ENCODE measurements around the gene SCNN1G. TPM values are rescaled to one million over a fixed set of nuclear protein-coding genes. Genes with fewer than 3 reads are reported as not detected.
A peak's percentile ranks its signal among the peaks of the same experiment; 100 is the strongest.

SCNN1G gene
- total and polyA plus RNA-seq, 2 of the 13 experiments (the other 11 are each of a cell fraction or from before 2014, with no cell fraction given) = not detected

DNA sequence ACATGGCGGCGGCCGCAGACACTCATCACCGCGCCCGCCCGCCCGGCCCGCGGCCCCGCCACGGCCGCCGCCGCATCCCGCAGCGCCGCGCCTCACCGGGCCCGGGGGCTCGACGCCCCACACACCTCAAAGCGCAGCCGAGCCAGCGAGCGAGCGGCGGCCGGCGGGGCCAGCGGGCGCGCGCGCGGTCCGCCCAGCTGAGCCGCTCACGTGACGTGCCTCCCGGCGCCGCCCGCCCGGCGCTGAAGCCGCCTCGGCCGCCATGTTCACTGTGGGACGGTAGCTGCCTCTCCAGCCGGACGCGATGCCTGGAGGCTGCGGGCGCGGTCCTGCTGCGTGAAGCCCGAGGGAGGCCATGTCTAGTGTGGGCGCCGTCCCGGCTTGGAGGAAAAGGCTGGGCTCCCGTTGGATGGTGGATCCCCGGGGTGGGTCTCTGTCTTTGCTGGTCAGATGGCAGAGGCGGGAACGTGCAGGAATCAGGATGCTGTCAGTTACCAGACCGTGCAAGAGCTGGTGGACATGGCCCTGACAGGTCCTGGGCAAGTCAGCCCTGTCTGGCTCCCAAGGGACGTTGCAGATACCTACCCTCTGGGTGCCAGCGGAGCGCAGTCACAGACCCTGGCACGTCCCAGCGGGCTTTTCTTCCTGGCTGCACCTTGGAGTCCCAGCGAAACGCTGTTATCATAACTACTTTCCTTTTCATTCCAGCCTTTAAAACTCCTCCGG is 33.1 kb upstream of the SCNN1G start, which contains the start of gene USP31 (continued):
- TF ChIP-seq, protein P1, sequence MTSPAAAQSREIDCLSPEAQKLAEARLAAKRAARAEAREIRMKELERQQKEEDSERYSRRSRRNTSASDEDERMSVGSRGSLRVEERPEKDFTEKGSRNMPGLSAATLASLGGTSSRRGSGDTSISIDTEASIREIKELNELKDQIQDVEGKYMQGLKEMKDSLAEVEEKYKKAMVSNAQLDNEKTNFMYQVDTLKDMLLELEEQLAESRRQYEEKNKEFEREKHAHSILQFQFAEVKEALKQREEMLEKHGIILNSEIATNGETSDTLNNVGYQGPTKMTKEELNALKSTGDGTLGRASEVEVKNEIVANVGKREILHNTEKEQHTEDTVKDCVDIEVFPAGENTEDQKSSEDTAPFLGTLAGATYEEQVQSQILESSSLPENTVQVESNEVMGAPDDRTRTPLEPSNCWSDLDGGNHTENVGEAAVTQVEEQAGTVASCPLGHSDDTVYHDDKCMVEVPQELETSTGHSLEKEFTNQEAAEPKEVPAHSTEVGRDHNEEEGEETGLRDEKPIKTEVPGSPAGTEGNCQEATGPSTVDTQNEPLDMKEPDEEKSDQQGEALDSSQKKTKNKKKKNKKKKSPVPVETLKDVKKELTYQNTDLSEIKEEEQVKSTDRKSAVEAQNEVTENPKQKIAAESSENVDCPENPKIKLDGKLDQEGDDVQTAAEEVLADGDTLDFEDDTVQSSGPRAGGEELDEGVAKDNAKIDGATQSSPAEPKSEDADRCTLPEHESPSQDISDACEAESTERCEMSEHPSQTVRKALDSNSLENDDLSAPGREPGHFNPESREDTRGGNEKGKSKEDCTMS (CRISPR knock-in tag; conservative IDR thresholded peaks at IDR 0.05) = no peak
- TF ChIP-seq ZNF431 (CRISPR knock-in tag; IDR thresholded peaks at IDR 0.05; ENCODE audit: borderline replicate concordance, low read depth) = peak; percentile 91; the same call in 1 of the 2 replicates
- TF ChIP-seq, protein P2, sequence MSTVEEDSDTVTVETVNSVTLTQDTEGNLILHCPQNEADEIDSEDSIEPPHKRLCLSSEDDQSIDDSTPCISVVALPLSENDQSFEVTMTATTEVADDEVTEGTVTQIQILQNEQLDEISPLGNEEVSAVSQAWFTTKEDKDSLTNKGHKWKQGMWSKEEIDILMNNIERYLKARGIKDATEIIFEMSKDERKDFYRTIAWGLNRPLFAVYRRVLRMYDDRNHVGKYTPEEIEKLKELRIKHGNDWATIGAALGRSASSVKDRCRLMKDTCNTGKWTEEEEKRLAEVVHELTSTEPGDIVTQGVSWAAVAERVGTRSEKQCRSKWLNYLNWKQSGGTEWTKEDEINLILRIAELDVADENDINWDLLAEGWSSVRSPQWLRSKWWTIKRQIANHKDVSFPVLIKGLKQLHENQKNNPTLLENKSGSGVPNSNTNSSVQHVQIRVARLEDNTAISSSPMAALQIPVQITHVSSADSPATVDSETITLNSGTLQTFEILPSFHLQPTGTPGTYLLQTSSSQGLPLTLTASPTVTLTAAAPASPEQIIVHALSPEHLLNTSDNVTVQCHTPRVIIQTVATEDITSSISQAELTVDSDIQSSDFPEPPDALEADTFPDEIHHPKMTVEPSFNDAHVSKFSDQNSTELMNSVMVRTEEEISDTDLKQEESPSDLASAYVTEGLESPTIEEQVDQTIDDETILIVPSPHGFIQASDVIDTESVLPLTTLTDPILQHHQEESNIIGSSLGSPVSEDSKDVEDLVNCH (CRISPR knock-in tag; IDR thresholded peaks at IDR 0.05) = no peak
- no peak for TF ChIP-seq KDM5A (IDR thresholded peaks at IDR 0.05; ENCODE audit: borderline replicate concordance, low read length)
- TF ChIP-seq ZNF121 (CRISPR knock-in tag; IDR thresholded peaks at IDR 0.05) = no peak; the same call in 1 of the 2 replicates
- TF ChIP-seq ZSCAN29 (CRISPR knock-in tag; conservative IDR thresholded peaks at IDR 0.05) = peak; percentile 79; the same call in 1 of the 2 replicates
- TF ChIP-seq ZNF550 (CRISPR knock-in tag; IDR thresholded peaks at IDR 0.05; ENCODE audit: borderline replicate concordance) = no peak
- no peak for TF ChIP-seq PAWR (CRISPR knock-in tag; IDR thresholded peaks at IDR 0.05; ENCODE audit: borderline replicate concordance)
- TF ChIP-seq, protein P3, sequence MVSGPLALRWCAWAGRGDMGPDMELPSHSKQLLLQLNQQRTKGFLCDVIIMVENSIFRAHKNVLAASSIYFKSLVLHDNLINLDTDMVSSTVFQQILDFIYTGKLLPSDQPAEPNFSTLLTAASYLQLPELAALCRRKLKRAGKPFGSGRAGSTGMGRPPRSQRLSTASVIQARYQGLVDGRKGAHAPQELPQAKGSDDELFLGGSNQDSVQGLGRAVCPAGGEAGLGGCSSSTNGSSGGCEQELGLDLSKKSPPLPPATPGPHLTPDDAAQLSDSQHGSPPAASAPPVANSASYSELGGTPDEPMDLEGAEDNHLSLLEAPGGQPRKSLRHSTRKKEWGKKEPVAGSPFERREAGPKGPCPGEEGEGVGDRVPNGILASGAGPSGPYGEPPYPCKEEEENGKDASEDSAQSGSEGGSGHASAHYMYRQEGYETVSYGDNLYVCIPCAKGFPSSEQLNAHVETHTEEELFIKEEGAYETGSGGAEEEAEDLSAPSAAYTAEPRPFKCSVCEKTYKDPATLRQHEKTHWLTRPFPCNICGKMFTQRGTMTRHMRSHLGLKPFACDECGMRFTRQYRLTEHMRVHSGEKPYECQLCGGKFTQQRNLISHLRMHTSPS (CRISPR knock-in tag; IDR thresholded peaks at IDR 0.05; ENCODE audit: low read depth) = peak; percentile 76; the same call in 1 of the 2 replicates
- TF ChIP-seq YEATS2 (CRISPR knock-in tag; IDR thresholded peaks at IDR 0.05; ENCODE audit: borderline replicate concordance) = peak; percentile 87
- no peak for TF ChIP-seq ZEB1 (IDR thresholded peaks at IDR 0.05; ENCODE audit: insufficient replicate concordance, low read depth)
- TF ChIP-seq, protein P4, sequence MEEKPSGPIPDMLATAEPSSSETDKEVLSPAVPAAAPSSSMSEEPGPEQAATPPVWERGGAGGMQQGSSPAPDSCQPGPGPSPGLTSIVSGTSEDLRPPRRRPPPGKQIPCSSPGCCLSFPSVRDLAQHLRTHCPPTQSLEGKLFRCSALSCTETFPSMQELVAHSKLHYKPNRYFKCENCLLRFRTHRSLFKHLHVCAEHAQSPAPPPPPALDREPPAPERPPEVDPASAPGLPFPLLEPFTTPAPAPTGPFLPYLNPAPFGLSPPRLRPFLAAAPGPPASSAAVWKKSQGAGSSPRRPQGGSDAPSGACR (CRISPR knock-in tag; IDR thresholded peaks at IDR 0.05) = peak; percentile 54; the same call in 1 of the 2 replicates
- TF ChIP-seq SP4 (CRISPR knock-in tag; IDR thresholded peaks at IDR 0.05) = peak; percentile 96
- TF ChIP-seq, protein P5, sequence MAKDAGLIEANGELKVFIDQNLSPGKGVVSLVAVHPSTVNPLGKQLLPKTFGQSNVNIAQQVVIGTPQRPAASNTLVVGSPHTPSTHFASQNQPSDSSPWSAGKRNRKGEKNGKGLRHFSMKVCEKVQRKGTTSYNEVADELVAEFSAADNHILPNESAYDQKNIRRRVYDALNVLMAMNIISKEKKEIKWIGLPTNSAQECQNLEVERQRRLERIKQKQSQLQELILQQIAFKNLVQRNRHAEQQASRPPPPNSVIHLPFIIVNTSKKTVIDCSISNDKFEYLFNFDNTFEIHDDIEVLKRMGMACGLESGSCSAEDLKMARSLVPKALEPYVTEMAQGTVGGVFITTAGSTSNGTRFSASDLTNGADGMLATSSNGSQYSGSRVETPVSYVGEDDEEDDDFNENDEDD (CRISPR knock-in tag; IDR thresholded peaks at IDR 0.05; ENCODE audit: borderline replicate concordance) = peak; percentile 91
- TF ChIP-seq AGO1 (IDR thresholded peaks at IDR 0.05; ENCODE audit: low read depth, low read length, poor library complexity, severe bottlenecking) = peak; percentile 39
- TF ChIP-seq CBFB (CRISPR knock-in tag; IDR thresholded peaks at IDR 0.05) = peak; percentile 95
- TF ChIP-seq, protein P6, sequence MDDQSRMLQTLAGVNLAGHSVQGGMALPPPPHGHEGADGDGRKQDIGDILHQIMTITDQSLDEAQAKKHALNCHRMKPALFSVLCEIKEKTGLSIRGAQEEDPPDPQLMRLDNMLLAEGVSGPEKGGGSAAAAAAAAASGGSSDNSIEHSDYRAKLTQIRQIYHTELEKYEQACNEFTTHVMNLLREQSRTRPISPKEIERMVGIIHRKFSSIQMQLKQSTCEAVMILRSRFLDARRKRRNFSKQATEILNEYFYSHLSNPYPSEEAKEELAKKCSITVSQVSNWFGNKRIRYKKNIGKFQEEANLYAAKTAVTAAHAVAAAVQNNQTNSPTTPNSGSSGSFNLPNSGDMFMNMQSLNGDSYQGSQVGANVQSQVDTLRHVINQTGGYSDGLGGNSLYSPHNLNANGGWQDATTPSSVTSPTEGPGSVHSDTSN (CRISPR knock-in tag; IDR thresholded peaks at IDR 0.05; ENCODE audit: borderline replicate concordance) = no peak

Measured in HepG2 (cell line).